MM.1S (cell line): Measurements from ENCODE around the gene SLC9B2.

Source experiments
- EZH2 ChIP-seq: fragments of 300-600 bp; sonication (generic); optimal IDR thresholded peaks from 2 replicates; pipeline ENCODE3; 2017; ENCODE audit warnings: low read depth, mild to moderate bottlenecking, antibody characterized with exemption, low read length, mixed read lengths
- EZH2phosphoT487 ChIP-seq: fragments of 300-600 bp; sonication (generic); IDR thresholded peaks from 2 replicates; pipeline ENCODE4 v1.6.1; 2018; ENCODE audit warnings: antibody characterized with exemption, low read length
- TF ChIP-seq, protein P1 (sequence below): fragments of 300-600 bp; sonication (generic); IDR thresholded peaks from 2 replicates; pipeline ENCODE4 v1.5.1; 2016; ENCODE audit warnings: antibody characterized with exemption, low read length, mixed read lengths

DNA sequence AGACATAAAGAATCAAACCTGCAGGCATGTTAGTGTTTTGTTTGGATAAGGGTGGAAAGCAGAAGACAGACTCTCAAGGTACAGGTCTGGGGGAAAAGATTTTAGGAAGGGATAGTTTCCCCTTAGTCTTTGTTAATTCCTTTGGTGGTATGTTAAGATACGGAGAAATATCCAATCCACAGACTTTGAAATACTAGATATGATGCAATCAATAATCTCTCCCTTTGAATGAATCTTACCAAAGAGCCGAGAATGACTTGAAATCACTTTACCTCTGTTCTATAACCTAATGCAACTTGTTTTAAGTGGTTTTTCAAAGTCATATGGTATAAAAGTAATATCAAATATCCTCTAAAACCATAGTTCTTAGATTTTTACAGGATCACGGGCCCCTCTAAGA, 28.3 kb upstream of the SLC9B2 start:
- TF ChIP-seq, protein P1, sequence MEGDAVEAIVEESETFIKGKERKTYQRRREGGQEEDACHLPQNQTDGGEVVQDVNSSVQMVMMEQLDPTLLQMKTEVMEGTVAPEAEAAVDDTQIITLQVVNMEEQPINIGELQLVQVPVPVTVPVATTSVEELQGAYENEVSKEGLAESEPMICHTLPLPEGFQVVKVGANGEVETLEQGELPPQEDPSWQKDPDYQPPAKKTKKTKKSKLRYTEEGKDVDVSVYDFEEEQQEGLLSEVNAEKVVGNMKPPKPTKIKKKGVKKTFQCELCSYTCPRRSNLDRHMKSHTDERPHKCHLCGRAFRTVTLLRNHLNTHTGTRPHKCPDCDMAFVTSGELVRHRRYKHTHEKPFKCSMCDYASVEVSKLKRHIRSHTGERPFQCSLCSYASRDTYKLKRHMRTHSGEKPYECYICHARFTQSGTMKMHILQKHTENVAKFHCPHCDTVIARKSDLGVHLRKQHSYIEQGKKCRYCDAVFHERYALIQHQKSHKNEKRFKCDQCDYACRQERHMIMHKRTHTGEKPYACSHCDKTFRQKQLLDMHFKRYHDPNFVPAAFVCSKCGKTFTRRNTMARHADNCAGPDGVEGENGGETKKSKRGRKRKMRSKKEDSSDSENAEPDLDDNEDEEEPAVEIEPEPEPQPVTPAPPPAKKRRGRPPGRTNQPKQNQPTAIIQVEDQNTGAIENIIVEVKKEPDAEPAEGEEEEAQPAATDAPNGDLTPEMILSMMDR = no peak
- TF ChIP-seq EZH2 (no peak), EZH2phosphoT487 (no peak)
